Activated B cell treated with CpG ODN at 0.5 μM for 24 hours (primary cell): ENCODE measurements around the gene ZNF45. TPM values are rescaled to one million over a fixed set of nuclear protein-coding genes. Genes with fewer than 3 reads are reported as not detected.

ENCODE experiments used
- ATAC-seq: fragments of 200-7000 bp; cut with Tn5 transposase; one replicate; pipeline ENCODE4 v1.10.0; 2021; ENCODE audit warnings: low read depth, mild to moderate bottlenecking, moderate library complexity
- CTCF ChIA-PET: fragments of 350-600 bp; sonication (Branson Sonifier 250); formaldehyde crosslinking; loops from one replicate; lab custom pipeline; 2021; ENCODE audit warnings: antibody characterized with exemption; lab: Charles Lee
- POLR2A ChIA-PET: fragments of 350-600 bp; sonication (Branson Sonifier 250); formaldehyde crosslinking; loops from one replicate; lab custom pipeline; 2021; ENCODE audit warnings: antibody characterized with exemption; lab: Charles Lee
- DNase-seq: peaks from one replicate; pipeline ENCODE4 v3.0.0; 2022
- H3K27ac Mint-ChIP-seq: one replicate; pipeline ENCODE4 v1.8.0; 2020; ENCODE audit warnings: mixed read lengths
- H3K27me3 Mint-ChIP-seq: one replicate; pipeline ENCODE4 v1.8.0; 2021; ENCODE audit warnings: mixed read lengths
- H3K36me3 Mint-ChIP-seq: one replicate; pipeline ENCODE4 v1.8.0; 2021; ENCODE audit warnings: low read depth, mixed read lengths
- H3K4me1 Mint-ChIP-seq: one replicate; pipeline ENCODE4 v1.8.0; 2021; ENCODE audit warnings: mixed read lengths
- H3K4me3 Mint-ChIP-seq: one replicate; pipeline ENCODE4 v1.8.0; 2020; ENCODE audit warnings: mild to moderate bottlenecking, mixed read lengths
- H3K9me3 Mint-ChIP-seq: one replicate; pipeline ENCODE4 v1.8.0; 2020; ENCODE audit warnings: mixed read lengths
- intact Hi-C: fragments of 100-400 bp; cut with micrococcal nuclease; formaldehyde crosslinking; loops from one replicate; pipeline ENCODE4 v1.15.1; 2024
- total RNA-seq: library from RNA; stranded (reverse); gene quantifications from 2 replicates; pipeline ENCODE4 v1.2.3, GENCODE V29; 2022
- TF ChIP-seq, protein P1 (sequence below): fragments of 200-600 bp; IDR thresholded peaks from one replicate; pipeline ENCODE4 v1.8.0; 2022; ENCODE audit warnings: antibody characterized with exemption, mild to moderate bottlenecking

The ZNF45 gene
- 17.2 and 19.1 TPM in 2 replicates for total RNA-seq

DNA sequence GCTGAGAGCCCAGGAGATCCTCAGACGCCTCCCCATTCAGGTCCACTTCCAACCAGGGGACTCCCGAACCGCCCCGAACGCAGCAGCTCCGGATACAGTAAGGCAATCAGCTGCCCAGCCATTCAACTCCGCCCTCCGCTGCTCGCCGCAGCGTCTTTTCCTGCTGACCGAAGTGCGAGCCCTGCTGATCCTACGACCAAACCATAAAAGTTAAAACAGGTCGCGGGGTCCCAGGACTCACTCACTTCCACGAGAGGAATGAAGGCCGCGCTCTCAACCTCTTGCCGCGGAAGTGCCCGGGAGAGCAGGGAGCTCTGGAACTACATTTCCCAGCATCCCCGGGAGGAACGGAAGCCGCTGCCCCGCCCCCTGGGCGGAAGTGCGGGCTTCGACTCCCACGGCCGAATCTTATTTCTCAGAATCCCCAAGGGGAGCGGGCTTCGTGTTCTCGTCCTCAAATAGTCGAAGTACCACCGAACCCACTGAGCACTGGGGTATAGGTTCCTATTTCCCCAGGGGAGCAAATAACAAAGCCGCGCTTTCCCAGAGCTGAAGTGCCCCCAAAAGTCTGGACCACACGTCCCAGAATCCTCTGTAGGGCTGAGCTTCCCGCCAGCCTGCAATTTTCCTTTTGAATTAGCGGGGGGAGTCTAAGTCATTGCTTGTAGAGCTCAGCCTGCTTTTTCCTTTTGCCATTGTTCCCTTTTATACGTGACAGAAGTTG lies at the start of gene ZNF45:
ZNF45 (minus strand) TSS at position 298 of the 724 bp plus-strand sequence. CDS start 13,097 bp downstream, outside the sequence.
- POLR2A ChIA-PET = interaction anchor here (0.5 to 2.1 kb wide), 18 partner anchors 11 to 1466 kb away, joined by 3 to 15 read pairs (median 4); partner anchors contain the start of genes PHLDB3, ZNF180, ZNF221 and ZNF224
- peaks cover 22% of the 10 kb centered on the region for H3K4me1 Mint-ChIP-seq

GRCh38 chr19:43984687-43985000 lies 49.6 kb upstream of the ZNF45 start:
- intact Hi-C loops = loop anchor here (1.0 kb wide), 1 partner anchor 110 kb away; the partner anchor contains the start of gene ZNF224
- POLR2A ChIA-PET = no interaction called here
- CTCF ChIA-PET = no interaction called here

More for the DNA sequence above, at the start of gene ZNF45:
- Mint-ChIP-seq H3K36me3 (peaks cover 34% of the 10 kb centered on the region), H3K27ac (peak within 1 kb of the TSS; percentile 89), H3K9me3 (peaks cover 8% of the 10 kb centered on the region), H3K27me3 (peaks cover 4% of the 10 kb centered on the region), H3K4me3 (peak within 1 kb of the TSS; percentile 93)
- ATAC-seq = peak; percentile 96
- DNase-seq = peak; percentile 81
- intact Hi-C loops = loop anchor here (1.0 to 10.0 kb wide), 10 partner anchors 16 to 514 kb away; partner anchors contain the start of genes ZNF221, ZNF224, ZNF225 and ZNF226
- TF ChIP-seq, protein P1, sequence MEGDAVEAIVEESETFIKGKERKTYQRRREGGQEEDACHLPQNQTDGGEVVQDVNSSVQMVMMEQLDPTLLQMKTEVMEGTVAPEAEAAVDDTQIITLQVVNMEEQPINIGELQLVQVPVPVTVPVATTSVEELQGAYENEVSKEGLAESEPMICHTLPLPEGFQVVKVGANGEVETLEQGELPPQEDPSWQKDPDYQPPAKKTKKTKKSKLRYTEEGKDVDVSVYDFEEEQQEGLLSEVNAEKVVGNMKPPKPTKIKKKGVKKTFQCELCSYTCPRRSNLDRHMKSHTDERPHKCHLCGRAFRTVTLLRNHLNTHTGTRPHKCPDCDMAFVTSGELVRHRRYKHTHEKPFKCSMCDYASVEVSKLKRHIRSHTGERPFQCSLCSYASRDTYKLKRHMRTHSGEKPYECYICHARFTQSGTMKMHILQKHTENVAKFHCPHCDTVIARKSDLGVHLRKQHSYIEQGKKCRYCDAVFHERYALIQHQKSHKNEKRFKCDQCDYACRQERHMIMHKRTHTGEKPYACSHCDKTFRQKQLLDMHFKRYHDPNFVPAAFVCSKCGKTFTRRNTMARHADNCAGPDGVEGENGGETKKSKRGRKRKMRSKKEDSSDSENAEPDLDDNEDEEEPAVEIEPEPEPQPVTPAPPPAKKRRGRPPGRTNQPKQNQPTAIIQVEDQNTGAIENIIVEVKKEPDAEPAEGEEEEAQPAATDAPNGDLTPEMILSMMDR = no peak
- CTCF ChIA-PET = interaction anchor here (0.9 to 1.6 kb wide), 2 partner anchors 16 to 160 kb away, joined by 3 to 6 read pairs; partner anchors contain the start of genes ZNF221 and ZNF224

DNA sequence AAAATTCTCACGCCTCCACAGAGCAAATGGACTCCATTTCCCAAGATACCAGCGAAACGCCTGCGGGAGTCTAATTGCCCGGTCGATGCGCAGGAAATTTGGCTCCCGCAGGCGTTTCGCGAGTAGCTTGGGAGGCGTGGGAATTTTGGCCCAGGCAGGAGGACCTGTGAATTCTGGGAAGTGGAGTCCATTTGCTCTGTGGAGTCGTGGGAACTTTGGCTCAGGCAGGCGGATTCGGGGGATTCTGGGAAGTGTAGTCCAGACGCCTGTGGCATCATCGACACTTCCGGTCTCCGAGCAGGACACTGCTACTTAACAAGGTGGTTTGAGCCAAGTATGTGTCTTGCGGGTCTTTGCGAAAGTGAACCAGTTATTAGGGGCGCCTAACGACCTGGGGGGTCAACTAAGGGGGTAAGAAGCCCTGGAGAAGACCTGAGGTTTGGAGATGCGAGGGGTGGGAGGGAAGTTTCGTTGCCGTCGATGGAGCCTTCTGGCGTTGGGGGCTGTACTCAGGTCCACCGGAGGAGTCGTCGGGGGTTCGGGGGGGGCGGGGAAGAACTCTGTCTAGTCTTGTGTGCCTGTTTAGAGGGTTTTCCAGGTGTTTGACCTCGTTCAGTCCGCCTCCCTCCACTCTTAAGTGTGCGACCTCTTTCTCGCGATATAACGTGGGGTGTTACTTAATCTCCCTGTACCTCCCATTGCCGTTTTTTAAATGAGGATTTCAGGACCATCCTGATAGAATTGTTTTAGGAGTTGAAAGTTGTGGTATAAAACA lies 49.0 kb upstream of the ZNF45 start, which contains the start of gene ZNF155:
ZNF155 (plus strand) TSS at position 277 of the 775 bp plus-strand sequence. CDS start 4,356 bp downstream, outside the sequence.
- DNase-seq = peak; percentile 57
- Mint-ChIP-seq H3K4me1 (peaks cover 10% of the 10 kb centered on the region), H3K27ac (peak within 1 kb of the TSS; percentile 86), H3K27me3 (no peaks in the 10 kb centered on the region), H3K9me3 (peaks cover 6% of the 10 kb centered on the region), H3K4me3 (peak within 1 kb of the TSS; percentile 95), H3K36me3 (peaks cover 10% of the 10 kb centered on the region)
- intact Hi-C loops = loop anchor here (1.0 kb wide), 1 partner anchor 110 kb away; the partner anchor contains the start of gene ZNF224
- peak; percentile 91 for ATAC-seq
- TF ChIP-seq, protein P1 = no peak
- POLR2A ChIA-PET = no interaction called here
- CTCF ChIA-PET = no interaction called here

More at GRCh38 chr19:43984687-43985000, 49.6 kb upstream of the ZNF45 start:
- Mint-ChIP-seq H3K9me3 (peaks cover 4% of the 10 kb centered on the region), H3K4me3 (peak overlapping the region; percentile 95), H3K36me3 (peaks cover 15% of the 10 kb centered on the region), H3K27ac (peak overlapping the region; percentile 86), H3K4me1 (peaks cover 10% of the 10 kb centered on the region), H3K27me3 (no peaks in the 10 kb centered on the region)
- DNase-seq (no peak), ATAC-seq (no peak)
- TF ChIP-seq, protein P1 = no peak

DNA sequence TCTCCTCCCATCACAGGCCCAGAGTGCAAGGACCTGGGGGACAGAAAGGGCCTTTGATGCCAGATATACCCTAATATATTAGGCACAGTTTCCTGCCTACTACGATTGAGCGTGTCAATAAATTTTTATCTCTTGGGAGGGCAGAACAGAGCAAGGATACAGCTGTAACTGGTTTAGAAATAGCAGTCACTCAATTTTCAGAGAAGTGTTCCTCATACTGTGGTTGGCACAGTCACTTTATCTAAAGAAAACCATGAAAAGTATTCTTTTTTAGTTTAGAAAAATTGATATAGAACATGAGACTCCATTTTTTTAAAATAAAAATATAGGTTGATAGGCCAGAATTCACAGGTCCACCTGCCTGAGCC lies 48.4 kb upstream of the ZNF45 start:
- H3K4me1 Mint-ChIP-seq = peaks cover 10% of the 10 kb centered on the region
- DNase-seq (no peak), ATAC-seq (peak; percentile 9)
- CTCF ChIA-PET = no interaction called here
- H3K27ac Mint-ChIP-seq = no peak overlapping the region
- TF ChIP-seq, protein P1 = no peak
- peaks cover 7% of the 10 kb centered on the region for H3K9me3 Mint-ChIP-seq
- H3K4me3 Mint-ChIP-seq = peak overlapping the region; percentile 95
- intact Hi-C loops = no loop called here
- H3K36me3 Mint-ChIP-seq = peaks cover 4% of the 10 kb centered on the region
- H3K27me3 Mint-ChIP-seq = no peaks in the 10 kb centered on the region
- POLR2A ChIA-PET = no interaction called here
